ENCODE measurements around the gene LYRM1. TPM values are rescaled to one million over a fixed set of nuclear protein-coding genes. Genes with fewer than 3 reads are reported as not detected.

Gene LYRM1
- total and polyA plus RNA-seq, 2 of the 8 experiments (the other 6 are each of a cell fraction or from before 2014, with no cell fraction given), result 11.6 to 13.4 TPM

DNA sequence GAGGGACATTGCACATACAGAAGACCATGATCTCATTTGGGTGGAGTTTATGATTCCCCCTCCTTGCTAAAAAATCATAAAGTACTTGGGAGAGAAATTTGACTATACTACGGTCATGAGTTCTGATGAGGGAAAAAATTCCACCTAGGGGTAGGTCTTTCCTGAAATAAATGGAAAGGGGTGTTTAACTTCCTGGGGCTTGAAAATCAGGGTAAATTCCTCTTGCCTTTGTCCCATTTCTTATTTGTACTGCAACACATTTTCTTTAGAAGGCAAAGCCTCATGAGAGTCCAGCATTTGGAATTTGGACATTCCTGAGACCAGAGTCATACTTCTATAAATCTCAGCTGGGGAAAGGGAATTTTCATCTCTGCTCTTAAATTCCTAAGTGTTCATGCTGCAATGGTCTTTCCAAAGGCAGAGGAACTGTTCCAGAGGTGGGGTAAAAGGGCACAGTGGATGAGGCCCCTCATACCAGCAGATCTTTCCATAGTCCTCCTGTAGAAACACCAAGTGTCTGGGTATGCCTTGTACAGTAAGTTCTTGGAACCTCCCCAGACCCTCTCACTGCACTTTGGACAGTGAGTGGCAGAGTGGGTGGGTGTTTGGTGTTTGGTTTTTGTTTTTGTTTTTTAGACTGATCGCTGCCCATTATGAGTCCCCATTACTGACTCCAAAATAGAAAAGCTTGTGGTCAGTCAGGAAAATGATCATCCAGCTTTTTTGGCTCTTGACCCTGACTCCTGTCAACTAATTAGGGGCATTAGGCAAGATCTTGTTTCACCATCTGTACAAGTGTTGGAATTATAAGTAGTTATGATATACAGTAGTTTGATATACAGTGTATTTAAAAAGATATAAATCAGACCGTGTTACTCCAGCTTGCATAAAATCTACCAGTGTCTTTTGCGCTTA is 6.0 kb downstream of the LYRM1 start (continued):
- TF ChIP-seq CTCF (IDR thresholded peaks at IDR 0.05; ENCODE audit: control extremely low read depth in 1 of 3, insufficient read depth in 1 of 3, low read depth in 1 of 3, low read length in 3 of 3), result no peak
